ENCODE data around the gene BAIAP2.

- TF ChIP-seq CTCF (IDR thresholded peaks at IDR 0.05), result no peak
- TF ChIP-seq POLR2A (IDR thresholded peaks at IDR 0.05), result no peak
These were observed 46.5 kb downstream of the BAIAP2 start for GRCh38 chr17:81081222-81082176.
